ENCODE results near the gene CDK5RAP3.
A peak's percentile ranks its signal among the peaks of the same experiment; 100 is the strongest.

The CDK5RAP3 gene

GRCh38 chr17:48002916-48003416 is 32.1 kb downstream of the CDK5RAP3 start:
- H3K4me3 ChIP-seq (ENCODE audit: low read depth, low read length) = no peak overlapping the region
- no peak for TF ChIP-seq CTCF (conservative IDR thresholded peaks at IDR 0.05; ENCODE audit: low read depth, low read length)
- no peak for DNase-seq (ENCODE audit: low read depth)

GRCh38 chr17:48003417-48004151 is 32.7 kb downstream of the CDK5RAP3 start:
- no peak overlapping the region for H3K4me3 ChIP-seq (ENCODE audit: low read depth, low read length)
- DNase-seq (ENCODE audit: low read depth) = no peak
- no peak for TF ChIP-seq CTCF (conservative IDR thresholded peaks at IDR 0.05; ENCODE audit: low read depth, low read length)

GRCh38 chr17:48004983-48005382 is 34.1 kb downstream of the CDK5RAP3 start:
- TF ChIP-seq CTCF (conservative IDR thresholded peaks at IDR 0.05; ENCODE audit: low read depth, low read length) = no peak
- DNase-seq (ENCODE audit: low read depth) = no peak
- H3K4me3 ChIP-seq (ENCODE audit: low read depth, low read length) = no peak overlapping the region

GRCh38 chr17:48006936-48007709 is 36.2 kb downstream of the CDK5RAP3 start:
- no peak for TF ChIP-seq CTCF (conservative IDR thresholded peaks at IDR 0.05; ENCODE audit: low read depth, low read length)
- no peak overlapping the region for H3K4me3 ChIP-seq (ENCODE audit: low read depth, low read length)
- no peak for DNase-seq (ENCODE audit: low read depth)

GRCh38 chr17:48010193-48010592 is 39.3 kb downstream of the CDK5RAP3 start:
- H3K4me3 ChIP-seq (ENCODE audit: low read depth, low read length) = no peak overlapping the region
- no peak for DNase-seq (ENCODE audit: low read depth)
- TF ChIP-seq CTCF (conservative IDR thresholded peaks at IDR 0.05; ENCODE audit: low read depth, low read length) = no peak

GRCh38 chr17:48011405-48012150 is 40.7 kb downstream of the CDK5RAP3 start:
- peak; percentile 74 for TF ChIP-seq CTCF (conservative IDR thresholded peaks at IDR 0.05; ENCODE audit: low read depth, low read length)
- peak; percentile 55 for DNase-seq (ENCODE audit: low read depth)

More at GRCh38 chr17:48011405-48012150, 40.7 kb downstream of the CDK5RAP3 start:
- H3K4me3 ChIP-seq (ENCODE audit: low read depth, low read length) = peak overlapping the region; percentile 47

Measured in choroid plexus epithelial cell (primary cell).